ENCODE measurements around the gene USP46.

GRCh38 chr4:52621567-52621966 is 37.5 kb downstream of the USP46 start:
- no peak for TF ChIP-seq CTCF (IDR thresholded peaks at IDR 0.05)
- no peak for TF ChIP-seq ZBTB43 (CRISPR knock-in tag; IDR thresholded peaks at IDR 0.05)
- TF ChIP-seq MAX (CRISPR knock-in tag; IDR thresholded peaks at IDR 0.05), result no peak
- no peak for TF ChIP-seq FOXP1 (CRISPR knock-in tag; IDR thresholded peaks at IDR 0.05; ENCODE audit: borderline replicate concordance)
- no peak for TF ChIP-seq NFE2L1 (CRISPR knock-in tag; IDR thresholded peaks at IDR 0.05)
- no peak for TF ChIP-seq MXD4 (CRISPR knock-in tag; IDR thresholded peaks at IDR 0.05; ENCODE audit: borderline replicate concordance)
- TF ChIP-seq ZNF121 (CRISPR knock-in tag; IDR thresholded peaks at IDR 0.05), result no peak
- TF ChIP-seq ZNF219 (CRISPR knock-in tag; IDR thresholded peaks at IDR 0.05; ENCODE audit: borderline replicate concordance), result no peak
- TF ChIP-seq ATF2 (CRISPR knock-in tag; IDR thresholded peaks at IDR 0.05; ENCODE audit: borderline replicate concordance, low read depth), result no peak
- no peak for TF ChIP-seq PRDM15 (CRISPR knock-in tag; IDR thresholded peaks at IDR 0.05)
- no peak for TF ChIP-seq ESRRA (CRISPR knock-in tag; IDR thresholded peaks at IDR 0.05; ENCODE audit: borderline replicate concordance)
- TF ChIP-seq USF1 (CRISPR knock-in tag; IDR thresholded peaks at IDR 0.05), result no peak
- no peak for TF ChIP-seq SP1 (CRISPR knock-in tag; conservative IDR thresholded peaks at IDR 0.05)
